ENCODE data around the gene UNC93A.

The UNC93A gene

GRCh38 chr6:167302796-167303195, 11.7 kb downstream of the UNC93A start:
- Histone ChIP-seq H3K4me2 (ENCODE audit: low read length) (no peak overlapping the region), H3K4me1 (no peaks in the 10 kb centered on the region), H3K9me3 (ENCODE audit: control insufficient read depth, low read length) (no peaks in the 10 kb centered on the region), H3K27me3 (ENCODE audit: control insufficient read depth, insufficient read depth, low read length) (no peaks in the 10 kb centered on the region), H3K36me3 (ENCODE audit: control insufficient read depth, insufficient read depth, low read length) (no peaks in the 10 kb centered on the region), H3K27ac (no peak overlapping the region), H2AFZ (no peak overlapping the region), H3K9ac (no peak overlapping the region), H3K4me3 (ENCODE audit: low read depth, low read length) (no peak overlapping the region), H3K79me2 (no peaks in the 10 kb centered on the region)
- TF ChIP-seq CTCF (IDR thresholded peaks at IDR 0.05): no peak

GRCh38 chr6:167303675-167304625, 12.8 kb downstream of the UNC93A start:
- H3K4me1 ChIP-seq: no peaks in the 10 kb centered on the region
- no peaks in the 10 kb centered on the region for H3K9me3 ChIP-seq (ENCODE audit: control insufficient read depth, low read length)
- H3K27ac ChIP-seq: no peak overlapping the region
- no peak for TF ChIP-seq CTCF (IDR thresholded peaks at IDR 0.05)
- no peaks in the 10 kb centered on the region for H3K27me3 ChIP-seq (ENCODE audit: control insufficient read depth, insufficient read depth, low read length)
- no peak overlapping the region for H3K9ac ChIP-seq
- H2AFZ ChIP-seq: no peak overlapping the region
- H3K36me3 ChIP-seq (ENCODE audit: control insufficient read depth, insufficient read depth, low read length): no peaks in the 10 kb centered on the region
- no peaks in the 10 kb centered on the region for H3K79me2 ChIP-seq
- no peak overlapping the region for H3K4me2 ChIP-seq (ENCODE audit: low read length)
- H3K4me3 ChIP-seq (ENCODE audit: low read depth, low read length): no peak overlapping the region

GRCh38 chr6:167304912-167305311, 13.8 kb downstream of the UNC93A start:
- H3K9ac ChIP-seq: no peak overlapping the region
- H3K27ac ChIP-seq: no peak overlapping the region
- H2AFZ ChIP-seq: no peak overlapping the region
- H3K79me2 ChIP-seq: no peaks in the 10 kb centered on the region
- no peaks in the 10 kb centered on the region for H3K27me3 ChIP-seq (ENCODE audit: control insufficient read depth, insufficient read depth, low read length)
- H3K4me3 ChIP-seq (ENCODE audit: low read depth, low read length): no peak overlapping the region
- H3K4me1 ChIP-seq: no peaks in the 10 kb centered on the region
- no peak for TF ChIP-seq CTCF (IDR thresholded peaks at IDR 0.05)
- H3K36me3 ChIP-seq (ENCODE audit: control insufficient read depth, insufficient read depth, low read length): no peaks in the 10 kb centered on the region
- no peaks in the 10 kb centered on the region for H3K9me3 ChIP-seq (ENCODE audit: control insufficient read depth, low read length)
- no peak overlapping the region for H3K4me2 ChIP-seq (ENCODE audit: low read length)

DNA sequence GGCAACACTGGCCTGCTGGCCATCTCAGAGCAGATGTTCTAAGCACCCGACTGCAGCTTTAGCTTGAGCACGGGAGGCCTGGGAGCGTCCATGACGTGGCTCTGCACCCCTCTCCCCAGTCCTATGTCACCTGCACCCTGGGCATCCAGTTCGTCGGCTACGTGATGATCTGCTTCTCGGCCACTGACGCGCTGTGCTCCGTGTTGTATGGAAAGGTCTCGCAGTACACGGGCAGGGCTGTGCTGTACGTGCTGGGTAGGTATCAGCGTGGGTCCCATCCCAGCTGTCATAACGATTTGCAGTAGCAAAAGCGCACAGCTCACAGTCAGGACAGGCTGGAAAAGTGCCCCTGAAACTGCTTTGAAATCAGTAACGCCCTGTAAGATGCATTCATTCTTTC, 14.7 kb downstream of the UNC93A start:
- Histone ChIP-seq H3K9ac (no peak overlapping the region), H3K27me3 (ENCODE audit: control insufficient read depth, insufficient read depth, low read length) (no peaks in the 10 kb centered on the region), H3K79me2 (no peaks in the 10 kb centered on the region), H3K4me3 (ENCODE audit: low read depth, low read length) (no peak overlapping the region), H3K9me3 (ENCODE audit: control insufficient read depth, low read length) (no peaks in the 10 kb centered on the region), H3K4me2 (ENCODE audit: low read length) (no peak overlapping the region), H2AFZ (no peak overlapping the region), H3K4me1 (no peaks in the 10 kb centered on the region), H3K27ac (no peak overlapping the region), H3K36me3 (ENCODE audit: control insufficient read depth, insufficient read depth, low read length) (no peaks in the 10 kb centered on the region)
- no peak for TF ChIP-seq CTCF (IDR thresholded peaks at IDR 0.05)

All from parathyroid adenoma (tissue), 2 donors.